Kidney glomerular epithelial cell (primary cell): ENCODE data around the gene DMAC2.
"Not testable (repeated sequence)": the region's sequence is repeated elsewhere in the genome, so short reads cannot be mapped to it uniquely, and the experiment has no call there.

Experiments
- DNase-seq: peaks from one replicate; lab custom pipeline; 2025; lab: John Stamatoyannopoulos, UW

DMAC2 gene

GRCh38 chr19:41442473-41443355 lies 3.0 kb upstream of the DMAC2 start, which contains the start of gene ERICH4:
Gene ERICH4 (plus strand): TSS chr19:41443156. CDS start chr19:41443170, 14 bp downstream.
- DNase-seq = no peak

- DNase-seq = no peak
Measured at GRCh38 chr19:41441321-41441945, 1.7 kb upstream of the DMAC2 start.

- DNase-seq = no peak
Measured at GRCh38 chr19:41437944-41438574, 1.7 kb downstream of the DMAC2 start.

- no peak for DNase-seq
Measured at GRCh38 chr19:41436674-41436951, 3.1 kb downstream of the DMAC2 start.

- no peak for DNase-seq
Measured at GRCh38 chr19:41435936-41436673, 3.6 kb downstream of the DMAC2 start.

GRCh38 chr19:41435376-41435775 lies 4.3 kb downstream of the DMAC2 start:
- not testable (repeated sequence) for DNase-seq

GRCh38 chr19:41434450-41434849 lies 5.3 kb downstream of the DMAC2 start:
- no peak for DNase-seq

DNA sequence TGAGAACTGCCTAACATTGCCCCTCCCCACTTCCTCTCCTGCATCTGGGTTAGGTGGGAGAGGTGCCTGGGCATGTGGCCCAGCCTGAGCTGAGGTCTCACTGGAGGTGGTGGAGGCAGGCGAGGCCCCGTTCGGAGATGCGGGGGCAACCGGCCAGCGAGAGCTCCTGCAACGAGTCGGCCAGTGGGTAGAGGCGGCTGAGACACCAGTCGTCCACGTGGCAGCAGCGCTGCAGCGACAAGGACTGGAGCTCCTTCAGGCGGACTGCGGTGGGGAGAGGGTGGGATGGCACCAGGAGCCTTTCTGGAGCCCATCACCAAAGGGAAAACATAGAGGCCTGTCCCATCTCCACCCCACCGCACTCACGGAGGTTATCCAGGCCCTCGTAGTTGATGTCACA lies 6.5 kb downstream of the DMAC2 start:
- DNase-seq = no peak

DNA sequence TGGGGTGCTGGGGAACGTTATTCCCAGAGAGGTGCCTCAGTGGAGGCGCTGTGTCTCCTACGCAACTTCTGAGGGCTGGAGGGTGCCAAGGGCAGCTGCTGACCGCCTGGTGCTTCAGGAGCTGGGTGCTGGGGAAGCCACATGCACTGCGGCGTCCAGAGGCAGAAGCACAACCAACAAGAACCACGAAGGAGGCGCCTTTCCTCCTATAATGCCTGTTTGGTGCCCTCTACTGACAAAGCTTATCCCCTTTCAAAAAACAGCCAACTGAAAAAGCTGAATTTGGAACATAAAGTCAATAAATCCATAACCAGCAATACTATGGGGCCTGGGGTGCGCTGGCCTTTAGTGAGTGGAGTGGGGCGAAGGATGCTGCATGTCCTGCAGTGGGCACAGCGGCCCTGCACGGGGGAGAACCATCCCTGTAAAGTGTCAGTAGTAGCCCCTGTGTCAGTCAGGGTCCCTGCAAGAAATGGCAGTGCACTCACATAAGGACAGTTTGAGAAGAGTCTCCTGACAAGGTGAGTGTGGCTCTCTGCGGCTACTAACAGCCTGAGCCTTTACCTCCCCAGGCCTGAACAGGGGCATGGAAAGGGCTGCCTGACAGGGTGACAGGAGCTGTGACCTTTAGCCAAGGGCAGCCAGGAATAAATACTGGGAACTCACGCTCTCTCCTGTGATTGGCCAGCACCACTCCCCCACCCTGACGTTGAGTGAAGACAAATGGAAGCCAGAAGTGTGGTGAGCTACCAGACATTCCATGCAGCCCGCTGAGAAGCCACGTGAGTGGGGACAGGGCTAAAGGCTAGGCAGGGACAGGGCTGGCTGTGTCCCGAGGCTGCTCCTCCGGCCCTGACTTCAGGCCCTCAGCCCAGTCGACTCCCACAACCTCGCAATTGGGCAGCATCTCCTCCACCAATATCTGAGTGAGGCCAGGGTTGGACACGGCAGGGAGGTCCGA lies 8.0 kb downstream of the DMAC2 start:
- no peak for DNase-seq

DNA sequence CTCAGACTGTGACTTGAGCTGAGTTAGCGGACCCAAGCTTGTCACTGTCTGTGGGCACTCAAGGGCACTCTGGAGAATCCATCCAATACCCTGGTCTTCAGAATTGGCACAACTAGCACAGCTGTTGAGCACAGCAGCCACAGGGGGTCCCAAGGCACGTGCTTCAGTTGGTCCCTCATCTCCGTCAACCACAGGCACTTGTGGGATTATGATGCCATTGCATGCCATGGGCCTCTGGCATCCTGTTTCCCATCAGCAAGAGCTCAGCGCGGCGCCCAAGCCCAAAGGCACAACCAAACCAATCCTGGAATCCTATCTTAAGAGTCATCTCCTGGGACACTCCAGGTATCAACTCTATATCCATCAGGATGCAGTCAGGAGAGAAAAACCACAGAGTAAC lies 8.8 kb downstream of the DMAC2 start:
- DNase-seq = no peak

DNA sequence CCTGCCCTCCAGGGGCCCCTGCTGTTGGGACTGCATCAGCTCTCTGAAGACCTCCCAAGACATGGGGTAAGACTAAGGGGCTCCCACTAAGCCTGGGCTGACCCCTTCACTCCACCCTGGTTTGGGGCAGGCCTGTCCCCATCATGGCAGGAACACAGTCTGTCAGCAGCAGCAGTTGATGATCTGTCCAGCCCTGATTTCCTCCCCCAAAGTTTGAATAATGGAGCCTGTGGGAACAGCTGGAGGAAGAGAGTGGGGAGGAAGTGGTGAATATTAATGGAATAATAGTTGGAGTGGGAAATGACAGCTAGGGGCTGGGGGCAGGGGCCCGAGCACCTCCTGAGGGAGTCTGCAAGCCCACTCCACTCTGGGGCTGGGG lies 11.2 kb downstream of the DMAC2 start:
- no peak for DNase-seq

DNA sequence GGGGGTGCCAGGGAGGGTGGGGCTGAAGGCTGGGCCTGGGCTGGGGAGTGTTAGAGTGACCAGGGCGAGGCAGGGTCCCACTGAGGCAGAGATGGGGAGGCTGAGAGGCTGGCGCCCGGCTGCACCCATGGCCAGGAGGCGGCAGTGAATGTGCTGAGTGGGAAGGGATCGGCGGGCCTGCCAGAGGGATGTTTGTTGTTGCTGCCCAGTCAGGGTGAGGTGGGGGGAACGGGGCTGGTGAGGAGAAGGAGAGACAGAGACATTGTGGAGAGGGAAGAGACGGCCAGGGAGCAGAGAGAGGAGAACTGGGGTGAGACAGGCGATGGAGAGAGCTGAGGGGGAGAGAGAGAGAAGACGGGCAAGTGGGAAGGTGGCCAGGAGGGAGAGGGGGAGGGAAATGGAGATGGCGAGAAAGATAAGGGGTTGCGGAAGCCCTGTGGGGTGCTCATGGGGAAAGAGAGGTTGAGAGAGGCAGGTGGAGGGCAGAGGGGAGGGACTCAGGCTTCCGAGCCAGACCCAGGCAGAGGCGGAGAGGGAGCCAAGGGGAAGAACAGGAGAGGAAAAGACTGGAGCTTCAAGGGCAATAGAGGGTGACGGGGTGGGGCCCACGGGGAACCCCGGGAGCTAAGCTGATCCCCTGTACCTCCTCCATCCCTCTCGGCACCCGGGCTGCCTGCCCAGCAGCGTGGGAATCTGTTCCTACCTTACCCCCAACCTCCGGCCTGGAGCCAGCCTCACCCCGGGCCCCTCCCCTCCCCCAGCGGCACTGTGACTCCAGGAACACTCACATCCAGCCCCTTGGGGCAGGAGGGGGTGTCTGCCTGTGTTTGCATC lies 11.8 kb downstream of the DMAC2 start:
- no peak for DNase-seq

DNA sequence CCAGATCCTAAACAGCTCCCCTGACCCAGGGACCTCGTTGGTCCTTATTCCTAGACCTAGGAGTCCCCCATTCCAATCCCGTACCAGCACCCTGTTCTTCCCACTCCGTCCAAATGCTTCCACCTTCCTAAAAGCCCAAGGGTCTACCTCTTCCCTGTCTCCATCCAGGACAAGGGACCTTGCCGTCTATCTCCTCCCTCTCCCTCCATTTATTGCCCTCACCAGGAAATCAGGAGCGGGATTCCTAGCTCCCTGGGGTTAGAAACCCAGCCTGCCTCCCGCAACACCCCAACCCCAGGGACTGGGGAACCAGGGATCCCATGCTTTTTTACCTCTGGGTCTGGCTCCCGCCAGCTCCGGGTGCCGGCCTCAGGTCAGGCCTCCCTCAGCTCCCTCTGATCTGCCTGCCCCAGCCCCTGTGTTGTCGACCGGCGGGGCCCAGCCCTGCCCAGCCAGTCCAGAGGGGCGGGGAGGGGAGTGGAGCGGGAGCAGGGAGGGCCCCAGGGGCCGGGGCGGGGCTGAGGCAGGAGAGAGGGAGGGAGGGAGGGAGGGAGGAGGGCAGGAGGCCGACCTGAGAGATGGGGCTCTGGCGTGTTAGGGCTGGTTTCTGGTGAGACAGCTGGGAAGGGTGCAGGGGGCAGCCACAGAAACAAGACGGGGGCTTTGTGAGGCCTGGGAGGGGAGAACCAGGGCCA lies 12.6 kb downstream of the DMAC2 start, which contains the start of gene B3GNT8:
Gene B3GNT8 (minus strand): TSS at position 423 of the 695 bp plus-strand sequence. CDS start 596 bp downstream, outside the sequence.
- no peak for DNase-seq

DNA sequence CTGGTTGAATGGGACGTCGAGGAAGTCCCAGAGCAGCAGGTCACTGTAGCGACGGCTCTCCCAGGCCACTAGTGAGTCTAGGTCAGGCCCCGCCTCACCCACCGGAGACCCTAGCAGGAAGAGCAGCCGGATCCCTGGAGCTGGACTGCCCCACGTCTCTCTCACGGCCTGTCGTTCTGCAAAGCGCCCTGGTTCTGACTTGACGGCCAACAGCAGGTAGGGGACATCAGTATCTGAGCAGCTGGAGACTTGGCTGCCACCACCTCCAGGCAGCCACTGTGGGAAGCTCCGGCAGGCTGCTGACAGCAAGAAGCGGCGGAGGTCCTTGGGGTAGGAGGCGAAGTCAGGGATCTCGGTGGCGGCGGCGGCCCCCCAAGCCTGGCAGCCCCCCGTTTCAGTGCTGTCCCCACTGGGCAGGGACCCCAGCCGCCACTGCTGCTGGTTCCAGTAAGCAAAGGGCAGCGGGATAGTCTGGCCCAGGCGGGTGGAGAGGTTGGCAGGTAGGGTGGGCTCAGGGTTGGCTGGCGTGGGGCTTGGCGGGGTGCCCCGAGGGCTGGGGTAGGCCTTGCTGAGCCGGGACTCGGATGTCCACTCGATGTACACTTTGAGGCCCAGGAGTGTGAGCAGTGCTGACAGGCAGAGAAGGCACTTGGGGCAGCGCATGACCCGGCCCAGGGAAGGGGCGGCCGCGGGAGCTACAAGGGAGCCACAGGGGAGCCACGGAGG lies 13.4 kb downstream of the DMAC2 start:
- DNase-seq = no peak

DNA sequence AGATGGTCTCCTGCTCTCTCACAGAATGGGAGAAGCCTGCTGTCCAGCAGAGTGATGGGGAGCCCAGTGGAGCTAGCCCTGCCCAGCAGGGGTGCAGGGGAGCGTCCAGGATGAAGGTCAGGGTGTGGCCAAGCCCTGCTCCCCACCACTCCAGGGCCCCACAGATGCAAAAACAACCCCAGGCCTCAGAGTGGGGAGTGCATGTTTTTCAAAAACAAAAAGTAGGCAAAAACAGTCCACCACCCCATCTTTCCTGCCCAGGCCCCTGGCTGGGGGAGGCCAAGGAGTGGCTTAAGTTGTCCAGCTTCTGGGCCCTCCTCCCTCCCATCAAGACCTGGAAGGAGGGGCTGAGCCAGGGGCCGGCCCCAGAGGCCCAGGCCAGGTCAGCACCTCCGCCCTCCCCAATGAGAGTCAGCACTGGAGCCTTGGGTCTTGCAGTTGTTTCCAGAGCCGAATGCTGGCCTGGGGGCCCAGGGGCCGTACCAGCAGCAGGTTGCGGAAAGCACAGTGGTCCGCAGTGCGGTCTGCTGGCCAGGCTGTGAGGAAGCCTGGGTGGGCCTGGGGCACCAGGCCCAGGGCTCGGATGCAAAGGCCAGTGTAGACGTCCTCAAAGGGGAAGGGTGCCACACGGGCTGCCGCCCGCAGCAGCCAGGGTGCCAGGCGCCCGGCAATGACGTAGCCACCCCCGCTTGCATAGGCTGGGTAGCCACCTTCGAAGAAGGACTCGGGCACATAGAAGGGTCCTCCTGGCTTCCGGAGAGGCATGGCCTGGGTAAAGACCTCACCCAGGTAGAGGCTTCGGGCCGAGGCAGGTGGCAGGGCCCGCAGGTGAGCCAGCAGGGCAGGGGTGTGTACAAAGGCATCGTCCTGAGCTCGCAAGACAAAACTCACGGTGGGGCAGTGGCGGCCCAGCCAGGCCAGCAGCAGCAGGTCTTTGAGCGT lies 14.3 kb downstream of the DMAC2 start:
- no peak for DNase-seq

DNA sequence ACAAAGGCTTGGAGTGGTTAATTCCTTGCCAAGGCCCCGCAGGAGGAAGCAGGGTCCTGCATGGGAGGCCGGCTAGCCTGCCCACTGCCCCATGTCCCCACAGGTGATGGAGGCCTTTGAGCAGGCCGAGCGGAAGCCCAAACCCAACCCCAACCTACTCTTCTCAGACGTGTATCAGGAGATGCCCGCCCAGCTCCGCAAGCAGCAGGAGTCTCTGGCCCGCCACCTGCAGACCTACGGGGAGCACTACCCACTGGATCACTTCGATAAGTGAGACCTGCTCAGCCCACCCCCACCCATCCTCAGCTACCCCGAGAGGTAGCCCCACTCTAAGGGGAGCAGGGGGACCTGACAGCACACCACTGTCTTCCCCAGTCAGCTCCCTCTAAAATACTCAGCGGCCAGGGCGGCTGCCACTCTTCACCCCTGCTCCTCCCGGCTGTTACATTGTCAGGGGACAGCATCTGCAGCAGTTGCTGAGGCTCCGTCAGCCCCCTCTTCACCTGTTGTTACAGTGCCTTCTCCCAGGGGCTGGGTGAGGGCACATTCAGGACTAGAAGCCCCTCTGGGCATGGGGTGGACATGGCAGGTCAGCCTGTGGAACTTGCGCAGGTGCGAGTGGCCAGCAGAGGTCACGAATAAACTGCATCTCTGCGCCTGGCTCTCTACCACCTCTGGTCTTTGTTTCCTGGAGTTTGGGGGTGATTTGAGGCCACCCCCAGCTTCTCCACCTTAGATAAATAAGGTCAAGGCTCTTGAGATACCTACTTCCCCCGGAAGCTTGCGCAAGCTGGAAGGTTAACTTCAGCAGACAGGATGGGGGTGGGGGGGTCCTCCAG lies 15.2 kb downstream of the DMAC2 start:
- DNase-seq = no peak

DNA sequence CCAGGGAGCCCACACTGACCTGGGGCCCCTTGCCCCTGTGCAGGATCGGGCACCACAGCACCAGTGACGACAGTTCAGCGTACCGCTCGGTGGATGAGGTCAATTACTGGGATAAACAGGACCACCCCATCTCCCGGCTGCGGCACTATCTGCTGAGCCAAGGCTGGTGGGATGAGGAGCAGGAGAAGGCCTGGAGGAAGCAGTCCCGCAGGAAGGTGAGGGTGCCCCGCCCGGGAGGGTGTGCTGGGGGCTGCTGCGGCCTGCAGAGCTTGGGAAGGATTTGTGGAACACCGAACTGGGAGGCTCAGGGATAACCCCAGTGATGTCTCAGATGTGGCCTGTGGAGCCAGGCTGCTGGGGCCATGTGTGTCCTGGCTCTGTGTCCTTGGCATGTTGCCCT lies 16.8 kb downstream of the DMAC2 start:
- no peak for DNase-seq
